Spleen (tissue), 11 donors: ENCODE measurements around the gene NHLRC4. TPM values are rescaled to one million over a fixed set of nuclear protein-coding genes. Genes with fewer than 3 reads are reported as not detected.
A peak's percentile ranks its signal among the peaks of the same experiment; 100 is the strongest.

Experiments
- DNase-seq: peaks from one replicate; pipeline ENCODE4 v3.0.0-alpha.2; 2020
- H3K27ac ChIP-seq, 8 donors: fragments of 200-600 bp; sonication (generic) in 7 of 8; 1 replicate in 4 of 8; 2 replicates in 4 of 8; pipeline versions ENCODE4 v1.5.0 to v1.8.0; 2016 to 2021; ENCODE audit warnings: inconsistent platforms in 4 of 8, mild to moderate bottlenecking in 4 of 8, moderate library complexity in 1 of 8
- H3K27me3 ChIP-seq, 7 donors: fragments of 200-600 bp; sonication (generic) in 6 of 7; replicated peaks in 1 of 7; 1 replicate in 4 of 7; 2 replicates in 3 of 7; pipeline versions ENCODE4 v1.5.0 to v1.8.0; 2016 to 2021; ENCODE audit warnings: inconsistent platforms in 3 of 7, mild to moderate bottlenecking in 1 of 7
- H3K36me3 ChIP-seq, 6 donors: fragments of 200-600 bp; sonication (generic) in 5 of 6; 1 replicate in 4 of 6; 2 replicates in 2 of 6; pipeline versions ENCODE4 v1.5.0 to v1.8.0; 2016 to 2021; ENCODE audit warnings: inconsistent platforms in 2 of 6
- H3K4me1 ChIP-seq, 6 donors: fragments of 200-600 bp; sonication (generic) in 5 of 6; 1 replicate in 3 of 6; 2 replicates in 3 of 6; pipeline versions ENCODE4 v1.5.0 to v1.8.0; 2016 to 2021; ENCODE audit warnings: inconsistent platforms in 3 of 6
- H3K4me3 ChIP-seq, 8 donors: fragments of 200-600 bp; sonication (generic) in 7 of 8; 1 replicate in 4 of 8; 2 replicates in 4 of 8; pipeline versions ENCODE4 v1.5.0 to v1.8.0; 2016 to 2021; ENCODE audit warnings: inconsistent platforms in 4 of 8, mild to moderate bottlenecking in 4 of 8, moderate library complexity in 2 of 8
- H3K9me3 ChIP-seq, 8 donors: fragments of 200-600 bp; sonication (generic) in 7 of 8; 1 replicate in 4 of 8; 2 replicates in 4 of 8; pipeline versions ENCODE4 v1.5.0 to v1.8.0; 2016 to 2021; ENCODE audit warnings: inconsistent platforms in 4 of 8
- CTCF ChIP-seq, 11 experiments: fragments of 200-600 bp in 7 of 11; fragments of 450-650 bp in 4 of 11; sonication (generic) in 4 of 11; IDR thresholded peaks in 8 of 11; conservative IDR thresholded peaks in 3 of 11; 1 replicate in 7 of 11; 2 replicates in 4 of 11; pipeline versions ENCODE4 v1.4.0 to v1.8.0; 2016 to 2021; ENCODE audit warnings: antibody characterized with exemption in 11 of 11, inconsistent platforms in 4 of 11, mild to moderate bottlenecking in 1 of 11
- POLR2A ChIP-seq, 3 donors: fragments of 450-650 bp; IDR thresholded peaks; one replicate each; pipeline ENCODE4 v1.5.1; 2017; ENCODE audit warnings: antibody characterized with exemption in 3 of 3, mild to moderate bottlenecking in 1 of 3
- POLR2AphosphoS5 ChIP-seq, 3 donors: sonication (generic); formaldehyde crosslinking; IDR thresholded peaks; one replicate each; pipeline ENCODE4 v1.5.1; 2017; ENCODE audit warnings: antibody characterized with exemption in 3 of 3
- WGBS, 5 donors: extraction: QIAGEN DNeasy Blood & Tissue Kit in 3 of 5; methylation state at CpG; one replicate each; pipeline versions ENCODE4 v1.1.5 to v1.1.7; 2013 to 2018; 5-methylcytosine and 5-hydroxymethylcytosine counted together
- intact Hi-C: fragments of 100-400 bp; cut with DNase I; formaldehyde crosslinking; loops from one replicate; pipeline ENCODE4 v1.15.0; 2023; ENCODE audit warnings: low total_unique reads
- polyA plus RNA-seq, 3 donors: library from polyadenylated mRNA; stranded (reverse); fragments of 200-250 nt; gene quantifications; one replicate each; pipeline ENCODE4 v1.2.1, GENCODE V29; 2013
- total RNA-seq, 7 donors: library from RNA; depleted of rRNA in 3 of 7; stranded (reverse); fragments of >200 nt in 3 of 7; fragmentation: NEBNext Ultra II Directional in 4 of 7; extraction: Animal tissue kit (Norgen Biotek cat#: 25700) in 4 of 7; gene quantifications; one replicate each; pipeline versions ENCODE4 v1.1.0 to v1.2.1, GENCODE V29; 2016 to 2021
- donor health status: healthy with polysubstance abuse.
- donor health status: DM: no; HTN: no; CAD: no; lungs with moderate emphysema.
- donor health status: DM: no; HTN: no; CAD: no.
- donor health status: Bipolar disorder and iron deficiency.
- donor health status: healthy.
- donor health status: DM: no; HTN: no; CAD: no.
- donor health status: DM: yes; HTN: yes; CAD: no.

The NHLRC4 gene
- total and polyA plus RNA-seq, 10 donors, result 1.5 to 8.8 (median 4.2) TPM

GRCh38 chr16:592518-593306, 25.9 kb downstream of the NHLRC4 start:
- DNase-seq, result peak; percentile 84
- WGBS, 5 donors, result 46 to 71% (median 55%) methylated on average over 15 to 24 of the region's 24 CpGs
- no peaks in the 10 kb centered on the region for H3K9me3 ChIP-seq
- H3K4me3 ChIP-seq, result peak overlapping the region in 2 of 8 donors; percentile 6 to 32
- no peak for TF ChIP-seq POLR2A (IDR thresholded peaks at IDR 0.05)
- peak in 1 of 11 experiments; percentile 8 for TF ChIP-seq CTCF (IDR thresholded peaks at IDR 0.05 in 8 of 11, conservative IDR thresholded peaks at IDR 0.05 in 3 of 11)
- TF ChIP-seq POLR2AphosphoS5 (IDR thresholded peaks at IDR 0.05), result peak; percentile 36 to 59 (median 51)
- H3K36me3 ChIP-seq, result peaks cover 0 to 27% (median 2%) of the 10 kb centered on the region in 6 donors
- no peaks in the 10 kb centered on the region for H3K27me3 ChIP-seq
- intact Hi-C loops, result no loop called here
- peak overlapping the region in 7 of 8 donors; percentile 41 to 84 (median 65) for H3K27ac ChIP-seq
- peaks cover 20 to 79% (median 57%) of the 10 kb centered on the region in 6 donors for H3K4me1 ChIP-seq

GRCh38 chr16:593406-593805, 26.6 kb downstream of the NHLRC4 start:
- H3K27ac ChIP-seq, result peak overlapping the region in 6 of 8 donors; percentile 54 to 84 (median 72)
- no peaks in the 10 kb centered on the region for H3K9me3 ChIP-seq
- H3K36me3 ChIP-seq, result peaks cover 0 to 30% (median 2%) of the 10 kb centered on the region in 6 donors
- peaks cover 14 to 72% (median 50%) of the 10 kb centered on the region in 6 donors for H3K4me1 ChIP-seq
- H3K4me3 ChIP-seq, result peak overlapping the region in 1 of 8 donors; percentile 32
- intact Hi-C loops, result no loop called here
- 88 to 96% (median 90%) methylated on average over 8 to 9 of the region's 9 CpGs for WGBS, 5 donors
- no peak for TF ChIP-seq POLR2AphosphoS5 (IDR thresholded peaks at IDR 0.05)
- TF ChIP-seq POLR2A (IDR thresholded peaks at IDR 0.05), result no peak
- TF ChIP-seq CTCF (IDR thresholded peaks at IDR 0.05 in 8 of 11, conservative IDR thresholded peaks at IDR 0.05 in 3 of 11), result no peak
- no peak for DNase-seq
- H3K27me3 ChIP-seq, result no peaks in the 10 kb centered on the region

DNA sequence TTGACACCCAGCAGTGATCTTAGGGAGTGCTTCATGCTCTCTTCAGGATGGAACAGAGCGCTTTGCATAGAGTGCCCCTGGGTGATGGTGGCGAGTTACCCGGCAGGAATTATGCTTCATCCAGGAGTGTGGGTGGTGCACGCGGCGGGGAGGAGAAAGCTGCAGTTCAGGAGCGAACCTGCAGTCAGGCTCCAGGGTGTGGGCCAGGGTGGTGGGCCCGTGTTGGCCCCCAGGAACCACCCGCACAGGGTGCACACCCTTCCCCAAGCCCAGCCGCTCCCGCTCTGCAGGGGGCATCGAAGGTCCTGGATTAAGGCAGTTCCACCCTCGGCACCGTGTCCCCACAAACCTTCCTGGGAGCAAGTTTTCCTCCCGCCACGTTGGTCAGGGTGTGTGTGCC, 27.0 kb downstream of the NHLRC4 start:
- H3K4me3 ChIP-seq, result no peak overlapping the region
- intact Hi-C loops, result no loop called here
- peak; percentile 73 for DNase-seq
- TF ChIP-seq POLR2AphosphoS5 (IDR thresholded peaks at IDR 0.05), result no peak
- TF ChIP-seq POLR2A (IDR thresholded peaks at IDR 0.05), result no peak
- TF ChIP-seq CTCF (IDR thresholded peaks at IDR 0.05 in 8 of 11, conservative IDR thresholded peaks at IDR 0.05 in 3 of 11), result no peak
- H3K27me3 ChIP-seq, result no peaks in the 10 kb centered on the region
- peak overlapping the region in 4 of 8 donors; percentile 65 to 84 (median 80) for H3K27ac ChIP-seq
- no peaks in the 10 kb centered on the region for H3K9me3 ChIP-seq
- H3K4me1 ChIP-seq, result peaks cover 12 to 69% (median 47%) of the 10 kb centered on the region in 6 donors
- H3K36me3 ChIP-seq, result peaks cover 0 to 34% (median 2%) of the 10 kb centered on the region in 6 donors
- 84 to 94% (median 90%) methylated on average over 11 to 16 of the region's 16 CpGs for WGBS, 5 donors

GRCh38 chr16:595094-595528, 28.3 kb downstream of the NHLRC4 start:
- no peak for TF ChIP-seq POLR2AphosphoS5 (IDR thresholded peaks at IDR 0.05)
- no peak for TF ChIP-seq POLR2A (IDR thresholded peaks at IDR 0.05)
- TF ChIP-seq CTCF (IDR thresholded peaks at IDR 0.05 in 8 of 11, conservative IDR thresholded peaks at IDR 0.05 in 3 of 11), result no peak
- Histone ChIP-seq H3K27ac (no peak overlapping the region), H3K9me3 (no peaks in the 10 kb centered on the region), H3K4me3 (no peak overlapping the region), H3K4me1 (peaks cover 12 to 69% (median 47%) of the 10 kb centered on the region in 6 donors), H3K36me3 (peaks cover 0 to 45% (median 2%) of the 10 kb centered on the region in 6 donors), H3K27me3 (no peaks in the 10 kb centered on the region)
- 89 to 93% (median 93%) methylated on average over 15 to 18 of the region's 18 CpGs for WGBS, 5 donors
- intact Hi-C loops, result no loop called here
- no peak for DNase-seq
